ENCODE data around the gene TECTA.

Gene TECTA

GRCh38 chr11:121127809-121128208, 26.8 kb downstream of the TECTA start:
- no peak for DNase-seq (ENCODE audit: extremely low read depth, low read depth)
- no peak for TF ChIP-seq CTCF (IDR thresholded peaks at IDR 0.05; ENCODE audit: low read depth, low read length)

GRCh38 chr11:121129362-121130340, 28.6 kb downstream of the TECTA start:
- TF ChIP-seq CTCF (IDR thresholded peaks at IDR 0.05; ENCODE audit: low read depth, low read length) = no peak
- no peak for DNase-seq (ENCODE audit: extremely low read depth, low read depth)

GRCh38 chr11:121131656-121132055, 30.6 kb downstream of the TECTA start:
- no peak for TF ChIP-seq CTCF (IDR thresholded peaks at IDR 0.05; ENCODE audit: low read depth, low read length)
- DNase-seq (ENCODE audit: extremely low read depth, low read depth) = no peak

- no peak for DNase-seq (ENCODE audit: extremely low read depth, low read depth)
- no peak for TF ChIP-seq CTCF (IDR thresholded peaks at IDR 0.05; ENCODE audit: low read depth, low read length)
Measured at GRCh38 chr11:121132211-121132976, 31.4 kb downstream of the TECTA start.

GRCh38 chr11:121134741-121135312, 33.8 kb downstream of the TECTA start:
- TF ChIP-seq CTCF (IDR thresholded peaks at IDR 0.05; ENCODE audit: low read depth, low read length) = no peak
- DNase-seq (ENCODE audit: extremely low read depth, low read depth) = no peak

GRCh38 chr11:121137005-121137404, 36.0 kb downstream of the TECTA start:
- DNase-seq (ENCODE audit: extremely low read depth, low read depth) = no peak
- TF ChIP-seq CTCF (IDR thresholded peaks at IDR 0.05; ENCODE audit: low read depth, low read length) = no peak

All from AG09319 (cell line).